Cortex of kidney (tissue), 1 donor: Measurements from ENCODE around the gene ACYP1.
A peak's percentile ranks its signal among the peaks of the same experiment; 100 is the strongest.
"Not testable (repeated sequence)": the region's sequence is repeated elsewhere in the genome, so short reads cannot be mapped to it uniquely, and the experiment has no call there.

Source experiments
- DNase-seq: peaks from one replicate; lab custom pipeline; 2025; lab: John Stamatoyannopoulos, UW

Gene ACYP1

GRCh38 chr14:75068294-75069120, 4.7 kb upstream of the ACYP1 start:
- DNase-seq, result no peak

GRCh38 chr14:75067765-75068164, 3.9 kb upstream of the ACYP1 start:
- not testable (repeated sequence) for DNase-seq

- DNase-seq, result no peak
These were observed 3.4 kb upstream of the ACYP1 start for GRCh38 chr14:75067212-75067611.

- DNase-seq, result no peak
These were observed 2.9 kb upstream of the ACYP1 start for GRCh38 chr14:75066691-75067090.

- no peak for DNase-seq
These were observed 362 bp upstream of the ACYP1 start for GRCh38 chr14:75064205-75064567.

- no peak for DNase-seq
These were observed 811 bp downstream of the ACYP1 start for GRCh38 chr14:75063013-75063412.

- no peak for DNase-seq
These were observed 3.4 kb downstream of the ACYP1 start for GRCh38 chr14:75060420-75060819.

GRCh38 chr14:75059642-75060041, 4.2 kb downstream of the ACYP1 start:
- no peak for DNase-seq

- DNase-seq, result no peak
These were observed 9.4 kb downstream of the ACYP1 start for GRCh38 chr14:75054421-75054820.

- no peak for DNase-seq
These were observed 10.2 kb downstream of the ACYP1 start for GRCh38 chr14:75053396-75054291.

- DNase-seq, result no peak
These were observed 12.3 kb downstream of the ACYP1 start for GRCh38 chr14:75051556-75051899.

- DNase-seq, result peak; percentile 30
These were observed 12.8 kb downstream of the ACYP1 start, which contains the start of gene MLH3 for GRCh38 chr14:75050852-75051555. TSS of gene MLH3 (minus strand) at chr14:75051467. CDS start at chr14:75049655, 1,812 bp downstream.

GRCh38 chr14:75049731-75050201, 14.1 kb downstream of the ACYP1 start:
- DNase-seq, result no peak

GRCh38 chr14:75049136-75049535, 14.7 kb downstream of the ACYP1 start:
- DNase-seq, result no peak

GRCh38 chr14:75048101-75048500, 15.7 kb downstream of the ACYP1 start:
- DNase-seq, result no peak

GRCh38 chr14:75047506-75047905, 16.3 kb downstream of the ACYP1 start:
- DNase-seq, result no peak

- no peak for DNase-seq
These were observed 16.9 kb downstream of the ACYP1 start for GRCh38 chr14:75046899-75047298.

- DNase-seq, result no peak
These were observed 17.5 kb downstream of the ACYP1 start for GRCh38 chr14:75046275-75046674.

- DNase-seq, result no peak
These were observed 19.1 kb downstream of the ACYP1 start for GRCh38 chr14:75044752-75045151.

- no peak for DNase-seq
These were observed 19.5 kb downstream of the ACYP1 start for GRCh38 chr14:75044322-75044721.

- no peak for DNase-seq
These were observed 21.8 kb downstream of the ACYP1 start for GRCh38 chr14:75042035-75042434.

- DNase-seq, result no peak
These were observed 22.2 kb downstream of the ACYP1 start for GRCh38 chr14:75041613-75042012.
